Prostate gland (tissue), 2 donors: ENCODE data around the gene KCTD1. TPM values are rescaled to one million over a fixed set of nuclear protein-coding genes. Genes with fewer than 3 reads are reported as not detected.

ENCODE experiments used
- DNase-seq: peaks from one replicate; pipeline ENCODE4 v3.0.0-alpha.2; 2019; ENCODE audit warnings: low spot score
- H3K27ac ChIP-seq, 2 donors: fragments of 200-600 bp; sonication (generic); 2 replicates each; pipeline ENCODE4 v1.5.1; 2017 to 2019
- H3K27me3 ChIP-seq: fragments of 200-600 bp; sonication (generic); replicated peaks from 2 replicates; pipeline ENCODE4 v1.5.1; 2019; ENCODE audit not compliant: insufficient read depth
- H3K36me3 ChIP-seq, 2 donors: fragments of 200-600 bp; sonication (generic); 1 replicate in 1 of 2; 2 replicates in 1 of 2; pipeline versions ENCODE4 v1.5.1 to v1.8.1; 2017 to 2019
- H3K4me1 ChIP-seq: fragments of 200-600 bp; sonication (generic); replicated peaks from 2 replicates; pipeline ENCODE4 v1.5.1; 2019
- H3K4me3 ChIP-seq, 2 donors: fragments of 200-600 bp; sonication (generic); 2 replicates each; pipeline ENCODE4 v1.5.1; 2017 to 2019
- H3K9me3 ChIP-seq: fragments of 200-600 bp; sonication (generic); 2 replicates; pipeline ENCODE4 v1.5.1; 2017
- CTCF ChIP-seq, 4 experiments: fragments of 200-600 bp in 2 of 4; fragments of 450-650 bp in 2 of 4; sonication (generic) in 2 of 4; IDR thresholded peaks; 1 replicate in 3 of 4; 2 replicates in 1 of 4; pipeline ENCODE4 v1.5.1; 2016 to 2019; ENCODE audit warnings: antibody characterized with exemption in 4 of 4, mild to moderate bottlenecking in 2 of 4, moderate library complexity in 2 of 4
- POLR2A ChIP-seq: fragments of 450-650 bp; IDR thresholded peaks from one replicate; pipeline ENCODE4 v1.6.1; 2016; ENCODE audit warnings: antibody characterized with exemption, mild to moderate bottlenecking
- POLR2AphosphoS5 ChIP-seq: sonication (generic); formaldehyde crosslinking; IDR thresholded peaks from one replicate; pipeline ENCODE4 v1.6.1; 2017; ENCODE audit warnings: antibody characterized with exemption
- WGBS: methylation state at CpG from one replicate; pipeline ENCODE4 v1.1.5; 2018; 5-methylcytosine and 5-hydroxymethylcytosine counted together
- intact Hi-C: fragments of 100-400 bp; cut with DNase I; formaldehyde crosslinking; loops from one replicate; pipeline ENCODE4 v1.14.2; 2022
- total RNA-seq, 2 donors: library from RNA; depleted of rRNA; stranded (reverse); fragments of >200 nt; gene quantifications; one replicate each; pipeline ENCODE4 v1.1.0, GENCODE V29; 2016

The KCTD1 gene
- total RNA-seq, 2 donors from 2014 or later: 24.7 to 40.5 TPM

DNA sequence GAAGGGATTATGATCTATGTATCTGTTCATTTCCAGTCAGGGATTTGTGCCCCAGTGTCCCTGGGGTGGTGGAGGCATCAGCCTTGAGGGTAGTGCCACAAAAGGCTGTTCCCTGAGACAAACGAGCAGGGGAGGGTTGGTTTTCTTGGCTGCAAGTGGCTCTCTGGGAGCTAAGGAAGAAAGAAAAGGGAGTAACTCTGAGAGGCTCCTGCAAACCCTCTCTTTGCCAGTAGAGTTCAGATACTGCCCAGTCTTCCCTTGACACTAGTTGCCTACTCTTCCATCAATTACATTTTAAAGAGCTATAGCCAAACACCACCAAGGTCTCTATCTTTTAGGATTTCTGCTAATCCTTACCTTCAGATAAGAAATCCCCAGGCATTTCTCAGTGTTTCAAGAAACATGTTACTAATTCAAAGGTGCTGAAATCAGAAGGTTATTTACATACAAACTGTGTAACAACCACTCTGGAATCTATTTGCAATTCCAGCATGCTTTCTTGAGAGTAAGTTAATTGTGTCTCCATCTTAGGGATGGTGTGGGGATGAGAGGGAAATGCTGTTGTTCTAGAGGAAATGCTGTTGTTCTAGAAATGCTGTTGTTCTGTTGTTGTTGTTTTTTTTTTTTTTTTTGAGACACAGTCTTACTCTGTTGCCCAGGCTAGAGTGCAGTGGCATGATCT lies 18.7 kb upstream of the KCTD1 start:
- H3K9me3 ChIP-seq: no peaks in the 10 kb centered on the region
- H3K27ac ChIP-seq: no peak overlapping the region
- H3K36me3 ChIP-seq: no peaks in the 10 kb centered on the region
- intact Hi-C loops: no loop called here
- WGBS: 64% methylated on average over 1 of the region's 1 CpG
- H3K27me3 ChIP-seq: no peaks in the 10 kb centered on the region
- no peak for TF ChIP-seq POLR2A
- no peak for TF ChIP-seq POLR2AphosphoS5
- no peak for TF ChIP-seq CTCF (IDR thresholded peaks at IDR 0.05)
- no peak for DNase-seq
- no peaks in the 10 kb centered on the region for H3K4me1 ChIP-seq
- no peak overlapping the region for H3K4me3 ChIP-seq

DNA sequence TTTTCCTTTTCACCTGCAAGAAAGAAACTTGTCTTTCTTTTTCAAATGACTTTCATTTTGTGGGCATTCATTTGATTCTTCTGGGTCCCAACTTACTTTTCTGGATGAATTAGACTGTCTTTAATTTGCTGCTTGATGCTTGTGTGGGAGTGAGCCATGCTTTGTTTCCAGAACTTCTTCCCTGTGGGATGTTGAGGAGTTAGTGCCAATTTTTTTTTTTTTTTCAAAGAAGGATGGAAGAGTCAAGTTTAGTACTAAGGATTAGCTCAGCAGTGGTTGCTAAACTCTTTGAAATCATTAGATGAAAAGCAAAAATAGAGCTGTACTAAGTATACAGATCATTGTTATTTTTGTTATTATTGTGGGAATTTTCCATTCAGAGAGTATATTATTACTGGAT lies 17.2 kb upstream of the KCTD1 start:
- Histone ChIP-seq H3K27ac (no peak overlapping the region), H3K27me3 (no peaks in the 10 kb centered on the region), H3K4me3 (no peak overlapping the region), H3K9me3 (no peaks in the 10 kb centered on the region), H3K4me1 (no peaks in the 10 kb centered on the region), H3K36me3 (no peaks in the 10 kb centered on the region)
- TF ChIP-seq CTCF (IDR thresholded peaks at IDR 0.05) (no peak), POLR2A (no peak), POLR2AphosphoS5 (no peak)
- intact Hi-C loops: no loop called here
- DNase-seq: no peak

DNA sequence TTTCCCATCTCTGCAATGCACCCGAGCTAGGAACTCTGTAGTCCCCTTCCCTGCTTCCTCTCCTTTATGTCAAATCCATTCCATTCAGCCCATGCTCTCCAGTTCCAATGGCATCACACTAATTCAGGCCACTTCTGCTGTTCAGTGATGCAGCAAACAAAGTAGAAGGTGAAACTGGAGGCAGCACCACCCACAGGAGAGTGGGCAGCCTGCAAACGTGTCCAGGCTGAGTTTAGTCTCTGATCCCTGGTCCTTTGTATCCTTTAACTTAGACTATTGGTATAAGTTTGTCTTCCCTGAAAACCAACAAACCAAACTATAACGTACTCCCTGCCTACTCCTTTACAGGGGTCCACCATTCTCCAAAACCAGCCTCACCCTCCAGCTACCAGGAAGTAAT lies 14.7 kb upstream of the KCTD1 start:
- Histone ChIP-seq H3K27me3 (no peaks in the 10 kb centered on the region), H3K9me3 (no peaks in the 10 kb centered on the region), H3K4me3 (no peak overlapping the region), H3K36me3 (no peaks in the 10 kb centered on the region), H3K27ac (no peak overlapping the region), H3K4me1 (no peaks in the 10 kb centered on the region)
- TF ChIP-seq CTCF (IDR thresholded peaks at IDR 0.05): no peak
- TF ChIP-seq POLR2AphosphoS5: no peak
- TF ChIP-seq POLR2A: no peak
- 85% methylated on average over 3 of the region's 3 CpGs for WGBS
- intact Hi-C loops: no loop called here
- DNase-seq: no peak

GRCh38 chr18:26562568-26562967 lies 14.2 kb upstream of the KCTD1 start:
- TF ChIP-seq POLR2AphosphoS5 (no peak), POLR2A (no peak), CTCF (IDR thresholded peaks at IDR 0.05) (no peak)
- H3K36me3 ChIP-seq: no peaks in the 10 kb centered on the region
- H3K4me1 ChIP-seq: no peaks in the 10 kb centered on the region
- DNase-seq: no peak
- no peaks in the 10 kb centered on the region for H3K27me3 ChIP-seq
- intact Hi-C loops: no loop called here
- H3K9me3 ChIP-seq: no peaks in the 10 kb centered on the region
- 100% methylated on average over 2 of the region's 2 CpGs for WGBS
- no peak overlapping the region for H3K27ac ChIP-seq
- no peak overlapping the region for H3K4me3 ChIP-seq

GRCh38 chr18:26561769-26562168 lies 13.4 kb upstream of the KCTD1 start:
- H3K4me3 ChIP-seq: no peak overlapping the region
- no peaks in the 10 kb centered on the region for H3K4me1 ChIP-seq
- no peak overlapping the region for H3K27ac ChIP-seq
- no peaks in the 10 kb centered on the region for H3K27me3 ChIP-seq
- TF ChIP-seq CTCF (IDR thresholded peaks at IDR 0.05) (no peak), POLR2A (no peak), POLR2AphosphoS5 (no peak)
- no peaks in the 10 kb centered on the region for H3K36me3 ChIP-seq
- H3K9me3 ChIP-seq: no peaks in the 10 kb centered on the region
- WGBS: 94% methylated on average over 5 of the region's 5 CpGs
- intact Hi-C loops: no loop called here
- DNase-seq: no peak
